Activated T-helper 1 cell treated with anti-CD3 and anti-CD28 coated beads, Interleukin-2, amount 50 U/mL, for 16 hours (primary cell): ENCODE measurements around the gene SCRT2.

Source experiments
- DNase-seq, 2 donors: peaks; one replicate each; pipeline ENCODE4 v3.0.0-alpha.2; 2020; ENCODE audit warnings: low read depth in 1 of 2, low spot score in 1 of 2

Gene SCRT2

DNA sequence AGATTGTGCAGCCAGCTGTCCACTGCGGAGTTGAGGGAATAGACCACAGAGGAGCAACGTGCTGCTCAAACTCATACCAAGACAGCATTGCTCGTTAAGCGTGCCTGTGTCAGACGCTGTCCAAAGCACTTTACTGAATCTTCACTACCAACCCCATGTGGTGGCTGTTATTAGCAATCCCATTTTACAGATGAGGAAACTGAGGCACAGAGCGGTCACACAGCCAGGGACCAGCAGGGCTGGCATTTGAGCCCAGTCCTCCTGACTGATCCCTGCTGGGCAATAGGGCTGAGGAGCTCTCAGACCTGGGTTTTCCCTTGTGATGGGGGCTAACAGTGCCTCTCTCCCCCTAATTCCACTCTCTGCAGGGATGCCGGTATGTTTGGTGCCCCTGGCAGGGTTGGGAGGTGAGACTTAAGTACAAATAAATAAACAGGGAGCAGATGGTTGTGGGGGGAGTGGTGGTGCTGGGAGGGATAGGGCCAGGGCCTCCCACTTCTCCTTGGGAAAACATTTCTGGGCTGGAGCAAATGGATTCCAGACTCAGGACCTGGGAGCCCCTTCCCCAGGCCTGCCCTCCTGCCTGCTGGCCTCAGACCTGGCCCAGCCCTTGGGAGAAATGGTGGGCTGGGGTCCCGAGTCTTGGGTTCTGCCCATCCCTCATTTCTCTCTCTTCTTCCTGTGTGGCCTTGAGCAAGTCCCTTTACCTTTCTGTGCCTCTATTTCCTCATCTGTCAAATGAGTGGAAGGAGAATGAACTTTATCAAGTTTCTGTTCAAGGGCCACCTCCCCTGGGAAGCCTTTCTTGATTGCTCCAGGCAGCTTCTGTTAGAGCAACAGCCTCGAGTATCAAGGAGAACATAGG, 40.3 kb downstream of the SCRT2 start:
- DNase-seq, result no peak

DNA sequence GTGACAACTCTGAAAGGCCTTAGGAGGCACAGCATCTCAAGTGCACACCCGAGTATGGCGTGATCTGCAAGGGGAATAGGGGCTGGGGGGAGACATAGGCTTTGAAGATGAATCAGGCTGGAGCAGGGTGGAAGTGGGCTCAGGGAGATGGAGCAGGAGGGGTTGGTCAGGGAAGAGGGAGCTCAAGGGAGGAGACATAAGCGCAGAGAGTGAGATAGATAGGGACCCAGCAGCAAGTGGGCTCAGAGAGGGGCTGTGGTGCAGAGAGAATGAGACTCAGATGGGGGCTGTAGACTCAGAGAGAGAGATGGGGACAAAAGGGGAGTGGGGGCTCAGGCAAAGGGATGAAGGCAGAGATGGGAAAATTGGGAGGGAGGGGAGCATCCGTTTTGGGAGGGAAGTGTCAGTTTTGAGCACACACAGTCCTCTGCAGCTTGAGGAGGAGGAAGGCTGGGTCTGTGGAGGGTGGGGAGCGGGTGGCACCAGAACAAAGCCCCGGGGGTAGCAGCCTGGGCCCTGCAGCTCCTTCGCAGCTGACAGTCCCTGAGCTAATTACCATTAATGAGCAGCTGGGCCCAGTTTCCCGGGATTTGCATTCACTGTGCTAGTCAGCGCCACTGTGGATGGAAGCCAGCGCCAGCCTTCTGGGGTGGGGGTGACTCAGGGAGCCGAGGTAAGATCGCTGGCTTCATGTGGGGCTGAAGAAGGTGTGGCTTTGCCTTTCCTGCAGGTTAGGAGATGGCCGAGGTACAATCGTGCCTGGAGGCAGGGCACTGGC, 41.3 kb downstream of the SCRT2 start:
- no peak for DNase-seq

DNA sequence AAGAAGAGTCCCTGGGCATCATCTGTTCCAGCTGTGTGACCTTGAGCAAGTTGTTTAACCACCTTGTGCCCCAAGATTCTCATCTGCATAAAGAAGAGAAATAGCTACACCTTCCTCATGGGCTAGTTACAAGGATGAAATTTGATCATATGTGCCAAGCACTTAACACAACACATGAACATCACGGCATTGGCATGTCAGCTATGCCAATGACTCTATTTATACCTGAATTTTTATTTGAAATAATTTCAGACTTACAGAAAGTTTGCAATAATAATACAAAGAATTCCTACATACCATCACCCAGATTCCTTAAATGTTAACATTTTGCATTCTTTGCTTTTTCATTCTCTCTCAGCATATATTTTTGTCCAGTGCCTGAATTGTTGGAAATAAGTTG, 44.5 kb downstream of the SCRT2 start:
- no peak for DNase-seq

DNA sequence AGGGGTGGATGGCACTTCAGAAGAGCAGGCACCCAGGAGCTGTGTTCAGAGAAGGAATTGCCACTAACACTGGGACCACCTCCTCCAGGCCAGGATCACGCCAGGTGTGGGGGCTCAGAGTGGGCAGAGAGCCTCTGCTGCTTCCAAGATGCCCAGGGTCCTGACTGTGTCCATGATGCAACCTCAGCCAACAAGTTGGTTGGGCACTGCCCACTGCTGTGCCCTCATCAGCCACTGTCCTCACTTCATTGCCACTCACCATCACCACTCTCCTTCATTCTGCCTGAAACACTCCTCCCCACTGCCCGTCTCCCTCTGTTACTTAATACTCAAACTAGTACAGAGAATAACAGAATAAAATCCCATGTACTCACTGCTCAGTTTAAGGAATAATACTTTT, 49.0 kb downstream of the SCRT2 start:
- DNase-seq, result no peak

DNA sequence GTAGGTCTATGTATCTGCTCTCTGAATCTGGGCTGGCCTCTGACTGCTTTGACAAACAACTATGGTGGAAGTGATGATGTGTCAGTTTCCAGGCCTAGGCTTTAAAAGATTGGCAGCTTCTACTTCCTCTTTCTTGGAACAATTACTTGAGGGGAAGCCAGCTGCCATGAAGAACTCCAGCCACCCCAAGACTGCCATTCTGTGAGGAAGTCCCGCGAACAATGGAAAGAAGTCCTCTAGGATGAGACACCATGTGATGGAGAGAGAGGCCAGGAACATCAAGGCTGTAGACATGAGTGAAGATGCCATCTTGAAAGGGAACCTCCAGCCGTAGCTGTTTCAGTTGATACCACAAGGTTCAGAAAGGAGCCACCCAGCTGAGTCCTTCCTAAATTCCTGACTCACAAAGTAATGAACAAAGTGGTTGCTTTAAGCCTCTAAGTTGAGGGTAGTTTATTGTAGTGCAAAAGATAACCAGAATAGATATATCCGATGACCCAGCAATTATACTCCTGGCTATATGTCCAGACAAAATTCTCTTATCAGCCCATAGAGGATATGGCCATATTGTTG, 50.2 kb downstream of the SCRT2 start:
- no peak for DNase-seq

DNA sequence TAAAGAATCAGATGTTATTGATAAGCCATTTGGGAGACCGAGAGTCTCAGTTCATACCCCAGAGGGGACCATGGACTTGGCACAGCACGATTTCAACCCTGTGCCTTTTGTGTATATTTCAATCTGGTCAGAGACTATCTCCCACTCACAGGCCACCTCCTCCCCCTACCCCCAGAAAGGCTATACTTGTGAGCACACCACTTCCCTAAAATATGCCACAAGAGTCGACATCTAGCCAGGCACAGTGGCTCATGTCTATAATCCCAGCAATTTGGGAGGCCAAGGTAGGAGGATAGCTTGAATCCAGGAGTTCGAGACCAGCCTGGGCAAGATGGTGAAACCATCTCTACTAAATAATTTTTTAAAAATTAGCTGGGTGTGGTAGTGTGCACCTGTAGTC, 51.9 kb downstream of the SCRT2 start:
- DNase-seq, result no peak

DNA sequence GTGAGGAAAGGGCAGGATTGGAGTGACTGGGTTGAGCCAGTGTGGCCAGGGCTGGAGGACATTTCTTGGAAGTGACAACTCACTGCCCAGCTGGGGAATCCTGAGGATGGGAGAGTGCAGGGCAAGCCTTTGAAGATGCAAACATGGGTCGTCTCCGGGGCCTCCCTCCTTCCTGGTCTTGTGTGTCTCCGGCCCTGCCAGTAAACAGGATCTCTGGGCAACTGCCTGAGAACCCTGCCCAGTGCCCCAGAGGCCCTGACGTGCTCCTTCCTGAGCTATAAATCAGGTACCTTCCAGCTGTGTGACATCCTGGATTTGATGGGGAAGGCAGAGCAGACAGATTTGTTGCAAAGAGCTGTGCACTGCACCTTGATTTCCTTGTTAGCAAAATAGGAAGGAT, 52.6 kb downstream of the SCRT2 start:
- DNase-seq, result no peak

DNA sequence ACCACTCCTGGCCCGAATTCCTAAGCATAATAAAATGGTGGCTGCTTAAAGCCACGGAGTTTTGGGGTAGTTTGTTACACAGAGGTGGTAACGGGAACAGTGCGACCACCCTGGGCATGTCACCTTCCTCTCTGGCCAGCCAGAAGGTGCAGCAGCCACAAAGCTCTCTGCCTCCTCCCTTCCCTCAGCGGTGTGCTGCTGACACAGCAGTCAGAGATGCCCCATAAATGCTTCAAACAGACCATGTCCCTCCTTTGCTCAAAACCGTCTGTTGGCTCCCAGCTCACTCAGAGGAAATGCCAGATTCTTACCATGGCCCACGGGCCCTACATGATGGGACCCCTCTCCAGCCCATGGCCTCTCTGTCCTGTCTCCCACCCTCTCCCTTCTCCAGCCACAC, 53.4 kb downstream of the SCRT2 start:
- no peak for DNase-seq

DNA sequence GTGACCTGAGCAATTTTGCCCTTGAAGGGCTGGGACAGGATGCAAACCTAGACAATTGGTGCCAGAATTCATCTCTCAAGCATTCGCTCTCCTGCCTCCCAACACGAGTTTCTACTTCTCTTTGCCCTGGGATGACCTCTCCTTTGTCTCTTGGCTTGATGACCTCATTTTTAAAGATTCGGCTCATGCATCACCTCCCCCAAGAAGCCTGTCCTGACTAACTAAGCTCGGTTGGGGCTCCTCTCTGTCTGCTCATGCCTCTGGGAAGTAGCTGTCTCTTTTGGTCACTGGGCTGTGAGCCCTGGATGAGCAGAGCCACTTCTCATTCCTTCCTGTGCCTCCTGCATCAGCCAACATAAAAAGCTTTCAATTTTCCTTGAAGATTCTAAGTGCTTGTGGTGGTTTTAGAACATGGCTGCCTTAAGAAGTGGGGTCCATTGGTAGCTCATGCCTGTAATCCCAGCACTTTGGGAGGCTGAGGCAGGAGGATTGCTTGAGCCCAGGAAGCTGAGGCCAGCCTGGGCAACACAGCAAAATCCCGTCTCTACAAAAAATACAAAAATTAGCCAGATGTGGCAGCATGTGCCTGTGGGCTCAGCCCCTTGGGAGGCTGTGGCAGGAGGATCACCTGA, 54.4 kb downstream of the SCRT2 start:
- no peak for DNase-seq

DNA sequence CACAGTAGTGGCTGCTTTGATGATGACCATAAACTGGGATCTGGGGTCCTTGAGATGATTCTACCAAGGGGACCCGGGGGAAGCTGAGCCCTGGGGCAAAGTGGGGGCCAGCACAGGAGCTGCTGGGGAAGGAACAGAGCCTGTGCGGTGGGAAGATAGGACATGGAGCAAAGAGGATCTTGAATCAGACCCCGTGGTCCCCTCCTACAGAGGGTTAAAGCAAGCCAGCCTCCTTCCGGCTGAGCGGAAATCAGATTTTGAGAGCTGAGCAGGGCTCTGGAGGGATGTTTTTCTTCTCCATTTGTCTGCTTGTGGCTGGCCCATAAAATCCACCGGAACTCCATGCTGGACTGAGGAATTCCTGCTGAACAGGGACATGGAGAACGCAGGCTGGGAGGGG, 55.4 kb downstream of the SCRT2 start:
- no peak for DNase-seq

DNA sequence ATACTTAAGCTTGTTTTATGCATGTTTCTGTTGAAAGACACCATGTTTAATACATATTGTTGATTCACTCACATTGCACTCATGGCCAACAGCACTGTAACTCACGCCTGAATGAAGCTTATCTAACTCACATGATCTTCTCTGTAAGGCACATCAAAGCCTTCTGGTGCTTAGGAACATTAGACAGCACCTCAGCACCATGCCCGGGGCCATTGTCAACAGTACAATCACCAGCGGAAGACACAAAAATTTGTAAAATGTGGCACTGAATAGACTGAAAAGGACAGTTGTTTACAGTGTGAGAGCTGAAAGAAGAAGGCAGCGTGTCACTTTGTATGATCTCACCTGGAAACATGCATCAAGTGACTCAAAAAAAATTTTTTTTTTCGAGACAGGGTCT, 56.6 kb downstream of the SCRT2 start:
- no peak for DNase-seq

DNA sequence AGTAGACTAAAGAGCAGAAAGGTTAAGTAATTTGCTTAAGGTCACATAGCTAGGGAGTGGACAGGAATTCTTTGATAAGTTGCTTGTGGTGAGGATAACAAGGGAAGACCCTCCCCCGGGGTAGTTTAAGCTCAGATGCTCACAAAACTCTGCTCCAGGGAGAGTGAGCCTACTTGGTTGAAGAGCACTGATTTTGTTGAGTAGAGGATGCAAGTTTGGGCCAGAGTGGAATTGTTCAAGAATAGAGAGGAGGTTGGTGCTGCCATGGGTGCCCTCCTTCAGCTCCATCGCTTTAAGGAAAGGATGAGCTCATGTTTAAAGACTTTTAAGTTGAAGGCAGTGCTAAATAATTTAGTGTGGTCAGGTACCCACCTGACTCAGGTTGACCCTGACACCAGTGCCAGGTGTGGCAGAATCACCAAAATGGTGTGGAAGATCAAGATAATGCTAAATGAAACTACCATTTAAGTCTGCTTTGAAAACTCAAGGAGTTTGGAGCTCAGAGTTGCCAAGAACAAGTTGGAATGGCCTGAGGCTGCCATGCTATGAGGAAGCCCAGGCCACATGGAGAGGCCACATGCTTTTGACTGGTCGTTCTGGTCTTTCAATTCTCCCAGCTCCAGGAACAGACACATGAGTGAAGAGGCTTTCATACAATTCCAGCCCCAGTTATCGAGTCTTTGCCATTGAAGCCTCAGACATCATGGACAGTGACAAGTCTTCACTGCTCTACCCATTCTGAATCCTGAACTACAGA, 57.5 kb downstream of the SCRT2 start:
- DNase-seq, result no peak

DNA sequence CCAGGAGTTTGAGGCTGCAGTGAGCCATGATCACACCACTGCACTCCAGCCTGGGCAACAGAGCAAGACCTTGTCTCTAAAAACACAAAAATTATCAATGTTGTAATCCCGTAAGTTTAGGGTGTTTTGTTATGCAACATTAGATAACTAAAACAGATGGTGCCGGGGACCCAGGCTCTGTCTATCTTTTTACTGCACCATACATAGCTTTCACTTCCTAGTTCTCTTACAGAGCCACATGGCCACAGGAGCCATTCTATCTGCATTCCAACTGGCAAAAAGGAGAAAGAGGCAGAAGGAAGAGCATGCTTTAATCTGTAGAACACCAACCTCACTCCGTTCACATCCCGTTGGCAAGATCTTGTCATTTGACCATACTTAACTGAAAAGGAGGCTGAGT, 60.1 kb downstream of the SCRT2 start:
- no peak for DNase-seq

DNA sequence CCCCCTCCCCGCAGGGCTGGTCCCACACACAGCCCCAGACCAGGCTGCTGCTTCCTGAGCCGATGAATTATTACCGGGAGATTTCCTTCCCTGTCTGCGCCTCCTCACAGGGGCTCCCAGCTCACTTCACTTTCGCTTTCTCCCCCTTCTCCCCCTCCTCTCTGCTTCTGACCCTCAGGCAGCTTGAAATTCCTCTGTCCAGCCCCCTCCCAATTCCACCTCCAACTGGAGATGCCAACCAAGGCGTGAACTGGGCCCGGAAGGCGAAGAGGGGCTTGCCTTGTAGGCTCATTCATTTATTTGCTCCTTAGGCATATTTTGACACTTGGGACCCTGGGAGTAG, 63.8 kb downstream of the SCRT2 start:
- no peak for DNase-seq
